Endothelial cell of umbilical vein (primary cell): ENCODE data around the gene SLC9B2. TPM values are rescaled to one million over a fixed set of nuclear protein-coding genes. Genes with fewer than 3 reads are reported as not detected.

Source experiments
- BruUV-seq: library from RNA; stranded (reverse); fragments of 400-500 nt; replicated peaks from 2 replicates; lab custom pipeline; 2021; lab: Mats Ljungman, UMichigan
- CTCF ChIA-PET: fragments of 300-600, 350-600 bp; sonication (Branson Sonifier 250); formaldehyde crosslinking; loops from one replicate; lab custom pipeline; 2021; ENCODE audit warnings: antibody characterized with exemption, inconsistent platforms; lab: Charles Lee
- POLR2A ChIA-PET: fragments of 300-600, 350-600 bp; sonication (Branson Sonifier 250); formaldehyde crosslinking; loops from one replicate; lab custom pipeline; 2021; ENCODE audit warnings: antibody characterized with exemption, inconsistent platforms; lab: Charles Lee
- DNase-seq: peaks from one replicate; pipeline ENCODE4 v3.0.0-alpha.2; 2011; ENCODE audit warnings: low read depth, low spot score
- FAIRE-seq: peaks from 2 replicates; lab custom pipeline; 2011; peaks lifted over from hg19 to GRCh38; lab: Jason Lieb, UNC
- H2AFZ ChIP-seq: 2 replicates; pipeline ENCODE4 v1.6.0; 2012; ENCODE audit warnings: low read depth, low read length, control low read depth, inconsistent platforms
- H3K27ac ChIP-seq: 2 replicates; pipeline ENCODE4 v1.5.1; 2011; ENCODE audit warnings: low read depth, mild to moderate bottlenecking, control low read depth, low read length, moderate library complexity; ENCODE audit not compliant: insufficient read depth
- H3K27me3 ChIP-seq, 2 experiments: 2 replicates each; pipeline versions ENCODE4 v1.6.0 to v1.6.1; 2011; ENCODE audit warnings: low read length in 2 of 2, mixed read lengths in 1 of 2; ENCODE audit not compliant: control insufficient read depth in 2 of 2, insufficient read depth in 2 of 2
- H3K36me3 ChIP-seq, 2 experiments: 2 replicates in 1 of 2; 3 replicates in 1 of 2; pipeline ENCODE4 v1.5.1; 2011; ENCODE audit warnings: low read length in 2 of 2, mild to moderate bottlenecking in 1 of 2, moderate library complexity in 1 of 2; ENCODE audit not compliant: control insufficient read depth in 2 of 2, insufficient read depth in 2 of 2; ENCODE audit errors: extremely low read depth in 1 of 2
- H3K4me1 ChIP-seq: 3 replicates; pipeline ENCODE4 v1.5.1; 2011; ENCODE audit warnings: mild to moderate bottlenecking, low read length; ENCODE audit not compliant: control insufficient read depth, insufficient read depth; ENCODE audit errors: extremely low read depth
- H3K4me2 ChIP-seq: 2 replicates; pipeline ENCODE4 v1.6.1; 2011; ENCODE audit warnings: low read length, control low read depth, mixed read lengths; ENCODE audit not compliant: insufficient read depth
- H3K4me3 ChIP-seq, 3 experiments: fragments of 200-600 bp in 1 of 3; sonication (generic), shearing (Covaris generic) in 1 of 3; replicated peaks in 1 of 3; 2 replicates each; pipeline ENCODE4 v1.5.1; 2011 to 2016; ENCODE audit warnings: control low read depth in 3 of 3, low read length in 3 of 3, mild to moderate bottlenecking in 2 of 3, inconsistent platforms in 1 of 3, low read depth in 1 of 3, moderate library complexity in 1 of 3; ENCODE audit not compliant: insufficient read depth in 1 of 3
- H3K79me2 ChIP-seq: 2 replicates; pipeline ENCODE4 v1.6.0; 2012; ENCODE audit warnings: low read length, inconsistent platforms; ENCODE audit not compliant: control insufficient read depth, insufficient read depth
- H3K9ac ChIP-seq: replicated peaks from 2 replicates; pipeline ENCODE3; 2011; ENCODE audit warnings: low read length, control low read depth; ENCODE audit not compliant: insufficient read depth; ENCODE audit errors: extremely low read depth
- H3K9me1 ChIP-seq: replicated peaks from 3 replicates; pipeline ENCODE4 v1.6.0; 2011; ENCODE audit warnings: mild to moderate bottlenecking, low read length; ENCODE audit not compliant: control insufficient read depth, insufficient read depth; ENCODE audit errors: extremely low read depth
- H3K9me3 ChIP-seq: replicated peaks from 2 replicates; pipeline ENCODE4 v1.5.1; 2012; ENCODE audit warnings: low read length, inconsistent platforms; ENCODE audit not compliant: control insufficient read depth, insufficient read depth
- H4K20me1 ChIP-seq: replicated peaks from 2 replicates; pipeline ENCODE3; 2011; ENCODE audit warnings: mild to moderate bottlenecking, low read length; ENCODE audit not compliant: control insufficient read depth, insufficient read depth; ENCODE audit errors: extremely low read depth
- EZH2 ChIP-seq: IDR thresholded peaks from 2 replicates; pipeline ENCODE4 v1.6.1; 2012; ENCODE audit warnings: borderline replicate concordance, low read depth, mild to moderate bottlenecking, moderate library complexity, low read length, inconsistent platforms; ENCODE audit not compliant: severe bottlenecking
- FOS ChIP-seq: IDR thresholded peaks from 2 replicates; pipeline ENCODE4 v1.6.1; 2011; ENCODE audit warnings: mild to moderate bottlenecking, low read length, moderate library complexity, borderline replicate concordance; ENCODE audit not compliant: insufficient read depth
- GATA2 ChIP-seq: IDR thresholded peaks from 2 replicates; pipeline ENCODE4 v1.7.0; 2011; ENCODE audit warnings: low read depth, mild to moderate bottlenecking, moderate library complexity, mixed read lengths, low read length; ENCODE audit not compliant: insufficient read length, insufficient read depth
- JUN ChIP-seq: IDR thresholded peaks from 2 replicates; pipeline ENCODE4 v1.6.1; 2011; ENCODE audit warnings: borderline replicate concordance, low read depth; ENCODE audit not compliant: insufficient read length, insufficient read depth
- MYC ChIP-seq: IDR thresholded peaks from one replicate; pipeline ENCODE4 v1.6.1; 2011; ENCODE audit warnings: mild to moderate bottlenecking, low read depth, low read length
- POLR2A ChIP-seq: IDR thresholded peaks from 2 replicates; pipeline ENCODE4 v1.6.1; 2012; ENCODE audit warnings: low read depth, mild to moderate bottlenecking, control low read depth, low read length
- POLR2AphosphoS5 ChIP-seq: IDR thresholded peaks from 2 replicates; pipeline ENCODE4 v1.6.1; 2012; ENCODE audit warnings: low read depth, mild to moderate bottlenecking, control low read depth, low read length, moderate library complexity; ENCODE audit not compliant: insufficient read depth
- dilution Hi-C: fragments of 300-500 bp; cut with MboI; formaldehyde crosslinking; loops from one replicate; pipeline ENCODE4 v1.15.0; 2019; ENCODE audit warnings: low sequenced_read_pairs; ENCODE audit not compliant: extremely low pct_ligation_motif_present
- intact Hi-C: fragments of 100-400 bp; cut with micrococcal nuclease; formaldehyde crosslinking; loops from one replicate; pipeline ENCODE4 v1.10.0; 2022
- polyA plus RNA-seq, 4 experiments: library from polyadenylated mRNA; depleted of rRNA in 3 of 4; stranded (reverse) in 3 of 4; unstranded in 1 of 4; fragments of >200 nt; gene quantifications; 2 replicates each; pipeline versions ENCODE4 v1.2.1 to v1.2.3, GENCODE V29; 2011 to 2012; ENCODE audit warnings: missing spikeins in 1 of 4
- total RNA-seq: library from RNA; stranded (reverse); gene quantifications from 2 replicates; pipeline ENCODE4 v1.2.3, GENCODE V29; 2021
- TF ChIP-seq, protein P1 (sequence below): IDR thresholded peaks from 2 replicates; pipeline ENCODE4 v1.6.1; 2011; ENCODE audit not compliant: insufficient read depth, insufficient read length
- TF ChIP-seq, protein P2 (sequence below), 2 donors: IDR thresholded peaks; 1 replicate in 1 of 2; 2 replicates in 1 of 2; pipeline ENCODE4 v1.5.1; 2011; ENCODE audit warnings: low read length in 2 of 2, mild to moderate bottlenecking in 2 of 2, moderate library complexity in 2 of 2, control low read depth in 1 of 2, inconsistent platforms in 1 of 2, low read depth in 1 of 2; ENCODE audit not compliant: insufficient read depth in 1 of 2; ENCODE audit errors: extremely low read depth in 1 of 2

Gene SLC9B2
- total and polyA plus RNA-seq, 2 donors (not counting 3 experiments of a cell fraction or from before 2014, with no cell fraction given): 9.6 to 23.5 TPM

DNA sequence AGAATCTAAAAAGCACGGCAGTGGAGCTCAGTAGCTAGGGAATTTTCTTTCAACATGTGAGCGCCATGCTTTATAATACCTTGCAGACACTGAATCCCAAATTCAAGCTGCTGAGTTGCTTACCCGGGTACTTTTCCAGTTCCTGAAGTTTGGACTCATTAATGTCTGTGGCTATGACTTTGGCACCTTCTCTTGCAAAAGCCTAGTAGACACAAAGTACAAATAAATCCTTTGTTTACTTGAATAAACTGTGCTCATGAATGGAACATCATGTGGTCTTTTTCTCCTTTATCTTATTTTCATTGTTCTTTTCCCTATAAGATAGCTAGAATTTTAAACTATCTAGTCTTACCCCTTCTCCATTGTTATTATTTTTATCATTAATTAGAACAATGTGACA, 18.5 kb upstream of the SLC9B2 start:
- dilution Hi-C loops (no loop called here), intact Hi-C loops (loop anchor here (5.0 to 10.0 kb wide), 2 partner anchors 293 to 840 kb away; no protein-coding TSS in a partner anchor)
- CTCF ChIA-PET: interaction anchor here (1.1 to 1.9 kb wide), 3 partner anchors 49 to 675 kb away, joined by 3 to 6 read pairs (median 4); no protein-coding TSS in a partner anchor
- H3K27me3 ChIP-seq: no peaks in the 10 kb centered on the region
- DNase-seq (no peak), FAIRE-seq (no peak)
- H2AFZ ChIP-seq: no peak overlapping the region
- no peaks in the 10 kb centered on the region for H3K9me3 ChIP-seq
- H3K4me3 ChIP-seq: no peak overlapping the region
- H4K20me1 ChIP-seq: no peaks in the 10 kb centered on the region
- H3K79me2 ChIP-seq: no peaks in the 10 kb centered on the region
- no TSS peak for BruUV-seq
- H3K36me3 ChIP-seq: peaks cover 2 to 4% of the 10 kb centered on the region in 2 experiments
- H3K4me1 ChIP-seq: peaks cover 8% of the 10 kb centered on the region
- no peak overlapping the region for H3K27ac ChIP-seq
- H3K9me1 ChIP-seq: no peaks in the 10 kb centered on the region
- POLR2A ChIA-PET: interaction anchor here (0.7 kb wide), 1 partner anchor 50 kb away, joined by 4 read pairs; no protein-coding TSS in a partner anchor
- no peak overlapping the region for H3K4me2 ChIP-seq
- no peak for TF ChIP-seq JUN
- no peak for TF ChIP-seq MYC
- no peak for TF ChIP-seq GATA2
- no peak for TF ChIP-seq POLR2A
- TF ChIP-seq POLR2AphosphoS5: no peak
- TF ChIP-seq FOS: no peak
- TF ChIP-seq, protein P1, sequence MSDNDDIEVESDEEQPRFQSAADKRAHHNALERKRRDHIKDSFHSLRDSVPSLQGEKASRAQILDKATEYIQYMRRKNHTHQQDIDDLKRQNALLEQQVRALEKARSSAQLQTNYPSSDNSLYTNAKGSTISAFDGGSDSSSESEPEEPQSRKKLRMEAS: no peak
- TF ChIP-seq EZH2: no peak
- TF ChIP-seq, protein P2, sequence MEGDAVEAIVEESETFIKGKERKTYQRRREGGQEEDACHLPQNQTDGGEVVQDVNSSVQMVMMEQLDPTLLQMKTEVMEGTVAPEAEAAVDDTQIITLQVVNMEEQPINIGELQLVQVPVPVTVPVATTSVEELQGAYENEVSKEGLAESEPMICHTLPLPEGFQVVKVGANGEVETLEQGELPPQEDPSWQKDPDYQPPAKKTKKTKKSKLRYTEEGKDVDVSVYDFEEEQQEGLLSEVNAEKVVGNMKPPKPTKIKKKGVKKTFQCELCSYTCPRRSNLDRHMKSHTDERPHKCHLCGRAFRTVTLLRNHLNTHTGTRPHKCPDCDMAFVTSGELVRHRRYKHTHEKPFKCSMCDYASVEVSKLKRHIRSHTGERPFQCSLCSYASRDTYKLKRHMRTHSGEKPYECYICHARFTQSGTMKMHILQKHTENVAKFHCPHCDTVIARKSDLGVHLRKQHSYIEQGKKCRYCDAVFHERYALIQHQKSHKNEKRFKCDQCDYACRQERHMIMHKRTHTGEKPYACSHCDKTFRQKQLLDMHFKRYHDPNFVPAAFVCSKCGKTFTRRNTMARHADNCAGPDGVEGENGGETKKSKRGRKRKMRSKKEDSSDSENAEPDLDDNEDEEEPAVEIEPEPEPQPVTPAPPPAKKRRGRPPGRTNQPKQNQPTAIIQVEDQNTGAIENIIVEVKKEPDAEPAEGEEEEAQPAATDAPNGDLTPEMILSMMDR (IDR thresholded peaks at IDR 0.05; ENCODE audit: extremely low read depth in 1 of 2, insufficient read depth in 1 of 2, low read depth in 1 of 2, low read length in 2 of 2): no peak
- no peak overlapping the region for H3K9ac ChIP-seq
